DOHH2 (cell line): ENCODE results near the gene PRSS3.

ENCODE experiments used
- CTCF ChIP-seq: fragments of 200-600 bp; sonication (generic); IDR thresholded peaks from one replicate; pipeline ENCODE4 v1.5.1; 2014; ENCODE audit warnings: antibody characterized with exemption, mild to moderate bottlenecking, low read depth, low read length; ENCODE audit not compliant: poor library complexity, severe bottlenecking
- EZH2phosphoT487 ChIP-seq: fragments of 200-600 bp; sonication (generic); IDR thresholded peaks from 2 replicates; pipeline ENCODE4 v1.6.1; 2017; ENCODE audit warnings: borderline replicate concordance, mild to moderate bottlenecking, antibody characterized with exemption, low read length, moderate library complexity, mixed read lengths

- TF ChIP-seq CTCF (no peak), EZH2phosphoT487 (no peak)
Measured at GRCh38 chr9:33762343-33762742, 33.0 kb upstream of the PRSS3 start.
